ENCODE results near the gene PRKCE. TPM values are rescaled to one million over a fixed set of nuclear protein-coding genes. Genes with fewer than 3 reads are reported as not detected.

PRKCE gene
- total and polyA plus RNA-seq, 2 of the 8 experiments (the other 6 are each of a cell fraction or from before 2014, with no cell fraction given) = 0.54 to 2.1 TPM

- ChIA-PET POLR2A (ENCODE audit: partially characterized antibody) (no interaction called here), CTCF (ENCODE audit: partially characterized antibody) (no interaction called here)
- no peak overlapping the region for H4K91ac ChIP-seq (replicated peaks; ENCODE audit: insufficient read length, low read length)
- H3K4me1 ChIP-seq (replicated peaks in 1 of 4; ENCODE audit: control insufficient read depth in 3 of 4, insufficient read depth in 4 of 4, low read length in 3 of 4) = no peaks in the 10 kb centered on the region
- 96% methylated on average over 2 of the region's 2 CpGs; no CpG with 5 or more reads in 1 of the 2 experiments for WGBS, 2 experiments (ENCODE audit: extremely low coverage in 1 of 2, insufficient coverage in 1 of 2, insufficient read length in 1 of 2, insufficient replicate concordance in 2 of 2, low coverage in 1 of 2, low lambda C conversion rate in 2 of 2, missing lambda C conversion rate in 1 of 2)
- TF ChIP-seq GABPA (IDR thresholded peaks at IDR 0.05; ENCODE audit: borderline replicate concordance, insufficient read depth, low read length) (no peak), CHD1 (IDR thresholded peaks at IDR 0.05; ENCODE audit: low read depth, low read length) (no peak), FOSL1 (IDR thresholded peaks at IDR 0.05; ENCODE audit: insufficient read depth, low read depth, low read length) (no peak), CREB1 (IDR thresholded peaks at IDR 0.05) (no peak), BRCA1 (IDR thresholded peaks at IDR 0.05; ENCODE audit: low read depth, low read length) (no peak), YY1 (IDR thresholded peaks at IDR 0.05; ENCODE audit: low read depth, low read length) (no peak), SIN3A (conservative IDR thresholded peaks at IDR 0.05 in 1 of 2, IDR thresholded peaks at IDR 0.05 in 1 of 2; ENCODE audit: low read depth in 1 of 2, low read length in 2 of 2) (no peak), GTF2F1 (IDR thresholded peaks at IDR 0.05; ENCODE audit: borderline replicate concordance, low read depth, low read length) (no peak), KDM4A (IDR thresholded peaks at IDR 0.05; ENCODE audit: low read depth, low read length, severe bottlenecking) (no peak), MAFK (IDR thresholded peaks at IDR 0.05; ENCODE audit: low read depth, low read length) (no peak)
- no peaks in the 10 kb centered on the region for H3K79me1 ChIP-seq (ENCODE audit: low read depth, low read length)
- H4K5ac ChIP-seq (ENCODE audit: insufficient read length, low read depth, low read length) = no peak overlapping the region
- no peak overlapping the region for H2AFZ ChIP-seq (ENCODE audit: low read length)
- H2BK15ac ChIP-seq (ENCODE audit: low read length) = no peak overlapping the region
- no peak overlapping the region for H3K56ac ChIP-seq (replicated peaks; ENCODE audit: insufficient read length, low read depth, low read length)
- no peak overlapping the region for H3K4me3 ChIP-seq (ENCODE audit: extremely low read depth in 1 of 4, insufficient read depth in 2 of 4, low read depth in 3 of 4, low read length in 4 of 4)
- H2BK120ac ChIP-seq (replicated peaks; ENCODE audit: low read depth, low read length) = no peak overlapping the region
- H2AK5ac ChIP-seq (ENCODE audit: low read depth, low read length) = no peak overlapping the region
- H4K8ac ChIP-seq (ENCODE audit: extremely low read depth, insufficient read depth, low read length) = no peak overlapping the region
- no peak overlapping the region for H3K4me2 ChIP-seq (ENCODE audit: insufficient read depth in 1 of 2, low read depth in 2 of 2, low read length in 2 of 2)
- no peak overlapping the region for H3K23ac ChIP-seq (ENCODE audit: insufficient read length)
- H3K18ac ChIP-seq (ENCODE audit: extremely low read depth, low read length) = no peak overlapping the region
- H3K14ac ChIP-seq (ENCODE audit: insufficient read length) = no peak overlapping the region
- no peak overlapping the region for H3K4ac ChIP-seq (replicated peaks; ENCODE audit: insufficient read length, low read depth, low read length)
- no peak overlapping the region for H3K9ac ChIP-seq (replicated peaks in 1 of 4; ENCODE audit: extremely low read depth in 1 of 4, low read depth in 3 of 4, low read length in 3 of 4)
- DNase-seq (ENCODE audit: low read depth in 1 of 2, low spot score in 2 of 2) (no peak), FAIRE-seq (no peak)
- no peak overlapping the region for H3K27ac ChIP-seq (ENCODE audit: low read depth, low read length)
- H2BK20ac ChIP-seq (ENCODE audit: low read length) = no peak overlapping the region
- no peaks in the 10 kb centered on the region for H3K23me2 ChIP-seq (ENCODE audit: low read depth, low read length)
- no peaks in the 10 kb centered on the region for H3K27me3 ChIP-seq (replicated peaks in 1 of 4; ENCODE audit: control insufficient read depth in 3 of 4, extremely low read depth in 1 of 4, insufficient read depth in 3 of 4, low read length in 3 of 4)
- no peak overlapping the region for H2BK12ac ChIP-seq (ENCODE audit: low read depth, low read length)
- H3K9me3 ChIP-seq (ENCODE audit: insufficient read depth in 2 of 2, low read depth in 1 of 2, low read length in 1 of 2) = peaks cover 8 to 12% of the 10 kb centered on the region in 2 experiments; a peak in 1 of 4 replicates
- H4K20me1 ChIP-seq (replicated peaks in 1 of 2; ENCODE audit: control insufficient read depth in 1 of 2, insufficient read depth in 2 of 2, low read length in 2 of 2) = no peaks in the 10 kb centered on the region
- no peaks in the 10 kb centered on the region for H3K79me2 ChIP-seq (ENCODE audit: control insufficient read depth in 1 of 2, insufficient read depth in 2 of 2, low read length in 2 of 2)
- H3K36me3 ChIP-seq (ENCODE audit: control insufficient read depth in 2 of 4, insufficient read depth in 4 of 4, low read length in 3 of 4) = no peaks in the 10 kb centered on the region
- no peak overlapping the region for H2BK5ac ChIP-seq (ENCODE audit: low read depth, low read length)
These were observed 228.5 kb downstream of the PRKCE start for GRCh38 chr2:45879936-45880335.
